Upper lobe of left lung (tissue), 6 donors: ENCODE data around the gene SIMC1. TPM values are rescaled to one million over a fixed set of nuclear protein-coding genes. Genes with fewer than 3 reads are reported as not detected.

Experiments used
- ATAC-seq, 2 donors: fragments of 200-7000 bp; cut with Tn5 transposase; one replicate each; pipeline ENCODE4 v1.9.1; 2022; ENCODE audit warnings: mild to moderate bottlenecking in 2 of 2, moderate library complexity in 2 of 2; ENCODE audit not compliant: low FRiP score in 2 of 2
- DNase-seq, 2 donors: peaks; one replicate each; pipeline ENCODE4 v3.0.0-alpha.2; 2019 to 2020
- H3K27ac ChIP-seq, 4 donors: fragments of 200-600 bp; sonication (generic); one replicate each; pipeline ENCODE4 v1.5.1; 2016 to 2019
- H3K27me3 ChIP-seq, 4 donors: fragments of 200-600 bp; sonication (generic); one replicate each; pipeline ENCODE4 v1.5.1; 2017 to 2019
- H3K36me3 ChIP-seq, 4 donors: fragments of 200-600 bp; sonication (generic); one replicate each; pipeline ENCODE4 v1.5.1; 2016 to 2019
- H3K4me1 ChIP-seq, 4 donors: fragments of 200-600 bp; sonication (generic); one replicate each; pipeline ENCODE4 v1.5.1; 2018 to 2019
- H3K4me3 ChIP-seq, 4 donors: fragments of 200-600 bp; sonication (generic); one replicate each; pipeline ENCODE4 v1.5.1; 2017 to 2019; ENCODE audit warnings: mild to moderate bottlenecking in 2 of 4, moderate library complexity in 1 of 4
- H3K9me3 ChIP-seq, 4 donors: fragments of 200-600 bp; sonication (generic); one replicate each; pipeline ENCODE4 v1.5.1; 2018 to 2019
- EP300 ChIP-seq, 4 donors: sonication (generic); formaldehyde crosslinking; IDR thresholded peaks; one replicate each; pipeline ENCODE4 v1.5.1; 2017; ENCODE audit warnings: antibody characterized with exemption in 4 of 4, control low read depth in 2 of 4
- POLR2A ChIP-seq, 4 donors: fragments of 450-650 bp; IDR thresholded peaks; one replicate each; pipeline ENCODE4 v1.5.1; 2016 to 2017; ENCODE audit warnings: antibody characterized with exemption in 4 of 4, mild to moderate bottlenecking in 2 of 4
- POLR2AphosphoS5 ChIP-seq, 2 donors: sonication (generic); formaldehyde crosslinking; IDR thresholded peaks; one replicate each; pipeline ENCODE4 v1.5.1; 2017; ENCODE audit warnings: antibody characterized with exemption in 2 of 2
- WGBS, 2 donors: methylation state at CpG; one replicate each; pipeline ENCODE4 v1.1.5; 2017 to 2018; 5-methylcytosine and 5-hydroxymethylcytosine counted together
- total RNA-seq, 6 donors: library from RNA; depleted of rRNA in 4 of 6; stranded (reverse); fragments of >200 nt in 4 of 6; gene quantifications; one replicate each; pipeline versions ENCODE4 v1.1.0 to v1.2.1, GENCODE V29; 2016 to 2021
- TF ChIP-seq, protein P1 (sequence below), 6 experiments: fragments of 450-650 bp in 4 of 6; fragments of 200-600 bp in 2 of 6; sonication (generic) in 2 of 6; IDR thresholded peaks; one replicate each; pipeline ENCODE4 v1.5.1; 2016 to 2019; ENCODE audit warnings: antibody characterized with exemption in 6 of 6
- donor health status: DM: no; HTN: no; CAD: no; lungs with moderate emphysema.
- donor health status: DM: no; HTN: yes; CAD: no; lungs with severe emphysema.

Gene SIMC1
- total RNA-seq, 6 donors from 2014 or later = 13.6 to 43.0 (median 21.2) TPM

DNA sequence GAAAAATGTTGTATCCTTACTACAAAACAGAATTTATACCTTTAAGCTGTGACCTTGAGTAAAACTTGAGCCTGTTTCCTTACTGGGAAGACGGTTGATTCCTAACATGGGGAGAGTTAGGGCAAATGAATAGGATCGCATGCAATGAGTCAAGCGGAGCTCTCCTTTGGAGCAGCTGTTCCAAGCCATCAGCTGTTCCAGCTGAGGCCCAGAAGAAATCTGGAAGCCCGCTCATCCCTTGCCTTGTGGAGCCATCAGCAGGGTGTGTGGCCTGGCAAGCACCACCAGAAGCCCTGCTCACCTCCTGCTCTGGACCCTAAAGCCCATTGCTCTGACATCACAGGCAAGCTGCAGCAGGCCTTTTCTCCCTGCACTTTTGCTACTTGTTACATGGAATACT is 115.3 kb downstream of the SIMC1 start:
- 89 to 97% methylated on average over 3 to 4 of the region's 4 CpGs for WGBS, 2 donors

DNA sequence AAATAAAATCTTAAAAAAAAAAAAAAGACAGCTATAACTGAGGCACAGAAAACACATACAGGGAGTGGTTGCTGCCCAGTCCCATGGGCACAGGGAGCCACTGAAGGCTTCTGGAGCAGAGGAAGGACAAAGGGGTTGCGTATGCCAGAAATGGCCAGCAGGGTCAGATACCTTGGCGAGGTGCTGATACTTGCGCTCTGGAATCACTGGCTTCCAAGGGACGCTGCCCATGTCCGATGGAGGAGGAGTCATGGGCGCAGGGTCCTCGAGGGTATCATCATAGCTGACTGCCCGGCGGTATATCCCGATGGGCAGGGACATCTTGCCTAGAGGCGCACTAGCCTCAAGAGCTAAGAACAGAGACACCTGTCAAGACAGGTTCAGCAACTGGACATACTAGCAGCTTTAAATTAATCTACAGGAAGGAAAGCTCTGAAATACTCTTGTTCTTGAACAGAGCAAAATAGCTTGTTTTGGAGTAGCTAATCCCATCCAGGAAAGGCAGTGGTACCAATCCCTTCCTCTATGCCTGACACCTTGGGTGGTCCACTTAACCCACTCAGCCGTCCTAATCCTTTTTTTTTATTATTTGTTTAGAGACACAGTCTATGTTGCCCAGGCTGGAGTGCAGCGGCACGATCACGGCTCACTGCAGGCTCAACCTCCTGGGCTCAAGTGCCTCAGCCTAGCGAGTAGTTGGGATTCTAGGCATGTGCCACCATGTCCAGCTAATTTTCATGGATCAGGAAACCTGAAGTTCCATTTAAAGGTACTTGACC is 117.4 kb downstream of the SIMC1 start:
- WGBS, 2 donors = 89 to 90% methylated on average over 12 to 16 of the region's 16 CpGs
- Histone ChIP-seq H3K27me3 (no peaks in the 10 kb centered on the region), H3K36me3 (peaks cover 10 to 80% (median 36%) of the 10 kb centered on the region in 4 donors), H3K27ac (no peak overlapping the region), H3K9me3 (no peaks in the 10 kb centered on the region), H3K4me1 (peaks cover 3 to 13% (median 9%) of the 10 kb centered on the region in 4 donors), H3K4me3 (no peak overlapping the region)
- no peak for ATAC-seq
- TF ChIP-seq, protein P1, sequence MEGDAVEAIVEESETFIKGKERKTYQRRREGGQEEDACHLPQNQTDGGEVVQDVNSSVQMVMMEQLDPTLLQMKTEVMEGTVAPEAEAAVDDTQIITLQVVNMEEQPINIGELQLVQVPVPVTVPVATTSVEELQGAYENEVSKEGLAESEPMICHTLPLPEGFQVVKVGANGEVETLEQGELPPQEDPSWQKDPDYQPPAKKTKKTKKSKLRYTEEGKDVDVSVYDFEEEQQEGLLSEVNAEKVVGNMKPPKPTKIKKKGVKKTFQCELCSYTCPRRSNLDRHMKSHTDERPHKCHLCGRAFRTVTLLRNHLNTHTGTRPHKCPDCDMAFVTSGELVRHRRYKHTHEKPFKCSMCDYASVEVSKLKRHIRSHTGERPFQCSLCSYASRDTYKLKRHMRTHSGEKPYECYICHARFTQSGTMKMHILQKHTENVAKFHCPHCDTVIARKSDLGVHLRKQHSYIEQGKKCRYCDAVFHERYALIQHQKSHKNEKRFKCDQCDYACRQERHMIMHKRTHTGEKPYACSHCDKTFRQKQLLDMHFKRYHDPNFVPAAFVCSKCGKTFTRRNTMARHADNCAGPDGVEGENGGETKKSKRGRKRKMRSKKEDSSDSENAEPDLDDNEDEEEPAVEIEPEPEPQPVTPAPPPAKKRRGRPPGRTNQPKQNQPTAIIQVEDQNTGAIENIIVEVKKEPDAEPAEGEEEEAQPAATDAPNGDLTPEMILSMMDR (IDR thresholded peaks at IDR 0.05) = no peak
- no peak for TF ChIP-seq EP300 (IDR thresholded peaks at IDR 0.05)
- no peak for TF ChIP-seq POLR2AphosphoS5 (IDR thresholded peaks at IDR 0.05)
- TF ChIP-seq POLR2A (IDR thresholded peaks at IDR 0.05) = no peak
- DNase-seq = no peak

More for the DNA sequence above, 115.3 kb downstream of the SIMC1 start:
- TF ChIP-seq, protein P1 (IDR thresholded peaks at IDR 0.05) = no peak
- TF ChIP-seq POLR2A (IDR thresholded peaks at IDR 0.05) = no peak
- no peak for TF ChIP-seq EP300 (IDR thresholded peaks at IDR 0.05)
- no peak for TF ChIP-seq POLR2AphosphoS5 (IDR thresholded peaks at IDR 0.05)
- Histone ChIP-seq H3K36me3 (peaks cover 13 to 94% (median 48%) of the 10 kb centered on the region in 4 donors), H3K27me3 (no peaks in the 10 kb centered on the region), H3K9me3 (no peaks in the 10 kb centered on the region), H3K27ac (no peak overlapping the region), H3K4me1 (peaks cover 0 to 4% (median 0%) of the 10 kb centered on the region in 4 donors), H3K4me3 (no peak overlapping the region)
- ATAC-seq = no peak
- DNase-seq = no peak

DNA sequence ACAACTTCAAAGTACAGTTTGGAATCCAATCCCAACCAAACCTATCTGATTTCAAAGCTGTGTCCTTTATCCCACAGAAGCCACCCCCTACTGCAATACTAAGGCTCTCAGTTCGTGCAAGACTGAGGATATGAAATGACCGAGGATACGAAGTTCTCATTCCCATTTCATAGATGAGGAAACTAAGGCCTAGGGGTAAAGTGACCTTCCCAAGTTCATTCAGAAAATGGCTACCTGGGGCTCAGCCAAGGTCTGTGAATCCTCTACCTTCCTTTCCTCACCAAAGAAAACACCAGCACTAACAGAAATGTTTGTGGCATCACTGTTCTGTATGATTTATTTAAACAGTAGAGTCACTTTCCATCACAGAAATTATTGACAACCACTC is 117.9 kb downstream of the SIMC1 start:
- Histone ChIP-seq H3K36me3 (peaks cover 10 to 74% (median 33%) of the 10 kb centered on the region in 4 donors), H3K9me3 (no peaks in the 10 kb centered on the region), H3K27ac (no peak overlapping the region), H3K27me3 (no peaks in the 10 kb centered on the region), H3K4me3 (no peak overlapping the region), H3K4me1 (peaks cover 3 to 19% (median 12%) of the 10 kb centered on the region in 4 donors)
- TF ChIP-seq, protein P1 (IDR thresholded peaks at IDR 0.05) = no peak
- TF ChIP-seq POLR2AphosphoS5 (IDR thresholded peaks at IDR 0.05) (no peak), POLR2A (IDR thresholded peaks at IDR 0.05) (no peak), EP300 (IDR thresholded peaks at IDR 0.05) (no peak)
- no peak for DNase-seq
- 91% methylated on average over 3 of the region's 3 CpGs for WGBS, 2 donors
- ATAC-seq = no peak

DNA sequence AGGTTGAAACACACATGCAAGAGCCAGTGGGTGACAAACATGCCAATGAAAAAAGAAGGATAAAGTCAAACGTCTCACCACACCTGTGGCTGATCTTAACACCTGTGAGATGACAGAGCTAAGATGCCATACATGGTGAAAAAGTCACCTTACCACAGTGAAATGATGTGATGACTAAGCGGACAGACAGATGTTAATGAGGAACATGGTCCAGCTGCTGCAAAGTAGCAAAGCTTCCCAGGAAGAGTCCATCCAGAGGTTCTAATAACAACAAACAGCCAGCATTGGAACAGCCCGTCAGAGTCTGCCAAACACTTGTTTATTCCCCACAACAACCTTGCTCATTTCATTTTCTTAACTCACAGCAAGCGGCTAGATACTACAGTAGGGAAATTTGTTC is 121.4 kb downstream of the SIMC1 start:
- Histone ChIP-seq H3K4me1 (peaks cover 9 to 27% (median 14%) of the 10 kb centered on the region in 4 donors), H3K36me3 (peaks cover 0 to 39% (median 13%) of the 10 kb centered on the region in 4 donors), H3K4me3 (no peak overlapping the region), H3K9me3 (no peaks in the 10 kb centered on the region), H3K27ac (no peak overlapping the region), H3K27me3 (no peaks in the 10 kb centered on the region)
- DNase-seq = no peak
- whole genome bisulfite sequencing, 2 donors = 64 to 73% methylated on average over 4 of the region's 4 CpGs
- TF ChIP-seq EP300 (IDR thresholded peaks at IDR 0.05) (no peak), POLR2AphosphoS5 (IDR thresholded peaks at IDR 0.05) (no peak), POLR2A (IDR thresholded peaks at IDR 0.05) (no peak)
- TF ChIP-seq, protein P1 (IDR thresholded peaks at IDR 0.05) = no peak
- no peak for ATAC-seq
